WTC11 (cell line): Measurements from ENCODE around the gene PLD5.
"Not testable (repeated sequence)": the region's sequence is repeated elsewhere in the genome, so short reads cannot be mapped to it uniquely, and the experiment has no call there.

ENCODE experiments used
- CREB1 ChIP-seq: sonication (generic); formaldehyde crosslinking; IDR thresholded peaks from 2 replicates; pipeline ENCODE4 v1.8.0; 2023; ENCODE audit warnings: mild to moderate bottlenecking, missing genetic modification reagents
- CREM ChIP-seq: sonication (generic); formaldehyde crosslinking; IDR thresholded peaks from 2 replicates; pipeline ENCODE4 v1.8.1; 2022; ENCODE audit warnings: mild to moderate bottlenecking, missing genetic modification reagents, moderate library complexity
- GABPB1 ChIP-seq: sonication (generic); formaldehyde crosslinking; IDR thresholded peaks from 2 replicates; pipeline ENCODE4 v1.8.1; 2023; ENCODE audit warnings: mild to moderate bottlenecking, missing genetic modification reagents
- JUN ChIP-seq: sonication (generic); formaldehyde crosslinking; IDR thresholded peaks from 2 replicates; pipeline ENCODE4 v1.8.0; 2023; ENCODE audit warnings: mild to moderate bottlenecking, missing genetic modification reagents
- ZNF219 ChIP-seq: sonication (generic); formaldehyde crosslinking; IDR thresholded peaks from 2 replicates; pipeline ENCODE4 v1.8.0; 2023; ENCODE audit warnings: missing genetic modification reagents, mild to moderate bottlenecking, borderline replicate concordance
- TF ChIP-seq, protein P1 (sequence below): fragments of 200-600 bp; IDR thresholded peaks from 2 replicates; pipeline ENCODE4 v1.8.0; 2022; ENCODE audit warnings: antibody characterized with exemption
- TF ChIP-seq, protein P2 (sequence below): sonication (generic); formaldehyde crosslinking; IDR thresholded peaks from 2 replicates; pipeline ENCODE4 v1.8.1; 2023; ENCODE audit warnings: mild to moderate bottlenecking, moderate library complexity, missing genetic modification reagents
- TF ChIP-seq, protein P3 (sequence below): fragments of 250-450 bp; sonication (Bioruptor Pico); IDR thresholded peaks from 2 replicates; pipeline ENCODE4 v2.1.2; 2022; ENCODE audit warnings: mild to moderate bottlenecking, moderate library complexity
- TF ChIP-seq, protein P4 (sequence below): sonication (generic); formaldehyde crosslinking; IDR thresholded peaks from 2 replicates; pipeline ENCODE4 v1.8.1; 2022; ENCODE audit warnings: mild to moderate bottlenecking, moderate library complexity, missing genetic modification reagents
- TF ChIP-seq, protein P5 (sequence below): sonication (generic); formaldehyde crosslinking; IDR thresholded peaks from 2 replicates; pipeline ENCODE4 v1.8.1; 2023; ENCODE audit warnings: mild to moderate bottlenecking, missing genetic modification reagents

DNA sequence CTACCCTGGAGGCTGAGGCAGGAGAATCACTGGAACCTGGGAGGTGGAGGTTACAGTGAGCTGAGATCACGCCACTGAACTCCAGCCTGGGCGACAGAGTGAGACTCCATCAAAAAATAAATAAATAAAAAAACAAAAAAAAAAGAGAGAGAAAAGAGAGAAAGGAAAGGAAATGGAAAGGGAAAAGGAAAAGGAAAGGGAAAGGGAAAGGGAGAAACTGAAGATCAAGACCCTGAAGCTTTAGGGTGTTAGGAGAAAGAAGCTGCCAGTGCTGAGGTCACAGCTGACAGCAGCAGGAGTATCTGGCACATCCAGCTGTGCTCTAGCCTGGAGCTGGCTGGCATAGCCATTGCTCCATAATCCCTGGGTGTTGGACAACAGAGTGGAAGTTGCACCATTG is 257.5 kb downstream of the PLD5 start:
- TF ChIP-seq CREM, JUN, CREB1, ZNF219, GABPB1 (CRISPR knock-in tag): not testable (repeated sequence)
- TF ChIP-seq, protein P1, sequence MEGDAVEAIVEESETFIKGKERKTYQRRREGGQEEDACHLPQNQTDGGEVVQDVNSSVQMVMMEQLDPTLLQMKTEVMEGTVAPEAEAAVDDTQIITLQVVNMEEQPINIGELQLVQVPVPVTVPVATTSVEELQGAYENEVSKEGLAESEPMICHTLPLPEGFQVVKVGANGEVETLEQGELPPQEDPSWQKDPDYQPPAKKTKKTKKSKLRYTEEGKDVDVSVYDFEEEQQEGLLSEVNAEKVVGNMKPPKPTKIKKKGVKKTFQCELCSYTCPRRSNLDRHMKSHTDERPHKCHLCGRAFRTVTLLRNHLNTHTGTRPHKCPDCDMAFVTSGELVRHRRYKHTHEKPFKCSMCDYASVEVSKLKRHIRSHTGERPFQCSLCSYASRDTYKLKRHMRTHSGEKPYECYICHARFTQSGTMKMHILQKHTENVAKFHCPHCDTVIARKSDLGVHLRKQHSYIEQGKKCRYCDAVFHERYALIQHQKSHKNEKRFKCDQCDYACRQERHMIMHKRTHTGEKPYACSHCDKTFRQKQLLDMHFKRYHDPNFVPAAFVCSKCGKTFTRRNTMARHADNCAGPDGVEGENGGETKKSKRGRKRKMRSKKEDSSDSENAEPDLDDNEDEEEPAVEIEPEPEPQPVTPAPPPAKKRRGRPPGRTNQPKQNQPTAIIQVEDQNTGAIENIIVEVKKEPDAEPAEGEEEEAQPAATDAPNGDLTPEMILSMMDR = not testable (repeated sequence)
- TF ChIP-seq, protein P2, sequence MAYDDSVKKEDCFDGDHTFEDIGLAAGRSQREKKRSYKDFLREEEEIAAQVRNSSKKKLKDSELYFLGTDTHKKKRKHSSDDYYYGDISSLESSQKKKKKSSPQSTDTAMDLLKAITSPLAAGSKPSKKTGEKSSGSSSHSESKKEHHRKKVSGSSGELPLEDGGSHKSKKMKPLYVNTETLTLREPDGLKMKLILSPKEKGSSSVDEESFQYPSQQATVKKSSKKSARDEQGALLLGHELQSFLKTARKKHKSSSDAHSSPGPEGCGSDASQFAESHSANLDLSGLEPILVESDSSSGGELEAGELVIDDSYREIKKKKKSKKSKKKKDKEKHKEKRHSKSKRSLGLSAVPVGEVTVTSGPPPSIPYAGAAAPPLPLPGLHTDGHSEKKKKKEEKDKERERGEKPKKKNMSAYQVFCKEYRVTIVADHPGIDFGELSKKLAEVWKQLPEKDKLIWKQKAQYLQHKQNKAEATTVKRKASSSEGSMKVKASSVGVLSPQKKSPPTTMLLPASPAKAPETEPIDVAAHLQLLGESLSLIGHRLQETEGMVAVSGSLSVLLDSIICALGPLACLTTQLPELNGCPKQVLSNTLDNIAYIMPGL = not testable (repeated sequence)
- TF ChIP-seq, protein P3, sequence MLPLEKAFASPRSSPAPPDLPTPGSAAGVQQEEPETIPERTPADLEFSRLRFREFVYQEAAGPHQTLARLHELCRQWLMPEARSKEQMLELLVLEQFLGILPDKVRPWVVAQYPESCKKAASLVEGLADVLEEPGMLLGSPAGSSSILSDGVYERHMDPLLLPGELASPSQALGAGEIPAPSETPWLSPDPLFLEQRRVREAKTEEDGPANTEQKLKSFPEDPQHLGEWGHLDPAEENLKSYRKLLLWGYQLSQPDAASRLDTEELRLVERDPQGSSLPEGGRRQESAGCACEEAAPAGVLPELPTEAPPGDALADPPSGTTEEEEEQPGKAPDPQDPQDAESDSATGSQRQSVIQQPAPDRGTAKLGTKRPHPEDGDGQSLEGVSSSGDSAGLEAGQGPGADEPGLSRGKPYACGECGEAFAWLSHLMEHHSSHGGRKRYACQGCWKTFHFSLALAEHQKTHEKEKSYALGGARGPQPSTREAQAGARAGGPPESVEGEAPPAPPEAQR (CRISPR knock-in tag) = not testable (repeated sequence)
- TF ChIP-seq, protein P4, sequence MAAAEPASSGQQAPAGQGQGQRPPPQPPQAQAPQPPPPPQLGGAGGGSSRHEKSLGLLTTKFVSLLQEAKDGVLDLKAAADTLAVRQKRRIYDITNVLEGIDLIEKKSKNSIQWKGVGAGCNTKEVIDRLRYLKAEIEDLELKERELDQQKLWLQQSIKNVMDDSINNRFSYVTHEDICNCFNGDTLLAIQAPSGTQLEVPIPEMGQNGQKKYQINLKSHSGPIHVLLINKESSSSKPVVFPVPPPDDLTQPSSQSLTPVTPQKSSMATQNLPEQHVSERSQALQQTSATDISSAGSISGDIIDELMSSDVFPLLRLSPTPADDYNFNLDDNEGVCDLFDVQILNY = not testable (repeated sequence)
- TF ChIP-seq, protein P5, sequence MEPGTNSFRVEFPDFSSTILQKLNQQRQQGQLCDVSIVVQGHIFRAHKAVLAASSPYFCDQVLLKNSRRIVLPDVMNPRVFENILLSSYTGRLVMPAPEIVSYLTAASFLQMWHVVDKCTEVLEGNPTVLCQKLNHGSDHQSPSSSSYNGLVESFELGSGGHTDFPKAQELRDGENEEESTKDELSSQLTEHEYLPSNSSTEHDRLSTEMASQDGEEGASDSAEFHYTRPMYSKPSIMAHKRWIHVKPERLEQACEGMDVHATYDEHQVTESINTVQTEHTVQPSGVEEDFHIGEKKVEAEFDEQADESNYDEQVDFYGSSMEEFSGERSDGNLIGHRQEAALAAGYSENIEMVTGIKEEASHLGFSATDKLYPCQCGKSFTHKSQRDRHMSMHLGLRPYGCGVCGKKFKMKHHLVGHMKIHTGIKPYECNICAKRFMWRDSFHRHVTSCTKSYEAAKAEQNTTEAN (CRISPR knock-in tag) = not testable (repeated sequence)
